ENCODE data around the gene PRDM2.

DNA sequence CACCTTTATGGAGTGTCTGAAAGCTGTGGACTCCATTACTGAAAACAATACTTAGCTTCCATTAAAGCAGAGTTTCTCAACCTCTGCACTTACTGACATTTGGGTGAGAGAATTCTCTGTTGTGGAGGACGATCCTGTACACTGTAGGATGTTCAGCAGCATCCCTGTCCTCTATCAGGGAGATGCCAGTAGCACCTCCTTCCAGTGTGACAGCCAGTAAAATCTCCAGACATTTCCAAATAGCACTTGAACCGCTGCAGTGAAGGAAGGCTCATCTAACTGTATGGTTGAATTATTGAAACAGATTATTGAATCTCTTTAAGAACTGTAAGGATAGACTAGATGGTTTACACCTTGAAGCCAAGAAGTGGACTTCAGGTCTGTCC lies 3.1 kb downstream of the PRDM2 start:
- TF ChIP-seq POLR2A (IDR thresholded peaks at IDR 0.05), result no peak
- TF ChIP-seq, protein P1, sequence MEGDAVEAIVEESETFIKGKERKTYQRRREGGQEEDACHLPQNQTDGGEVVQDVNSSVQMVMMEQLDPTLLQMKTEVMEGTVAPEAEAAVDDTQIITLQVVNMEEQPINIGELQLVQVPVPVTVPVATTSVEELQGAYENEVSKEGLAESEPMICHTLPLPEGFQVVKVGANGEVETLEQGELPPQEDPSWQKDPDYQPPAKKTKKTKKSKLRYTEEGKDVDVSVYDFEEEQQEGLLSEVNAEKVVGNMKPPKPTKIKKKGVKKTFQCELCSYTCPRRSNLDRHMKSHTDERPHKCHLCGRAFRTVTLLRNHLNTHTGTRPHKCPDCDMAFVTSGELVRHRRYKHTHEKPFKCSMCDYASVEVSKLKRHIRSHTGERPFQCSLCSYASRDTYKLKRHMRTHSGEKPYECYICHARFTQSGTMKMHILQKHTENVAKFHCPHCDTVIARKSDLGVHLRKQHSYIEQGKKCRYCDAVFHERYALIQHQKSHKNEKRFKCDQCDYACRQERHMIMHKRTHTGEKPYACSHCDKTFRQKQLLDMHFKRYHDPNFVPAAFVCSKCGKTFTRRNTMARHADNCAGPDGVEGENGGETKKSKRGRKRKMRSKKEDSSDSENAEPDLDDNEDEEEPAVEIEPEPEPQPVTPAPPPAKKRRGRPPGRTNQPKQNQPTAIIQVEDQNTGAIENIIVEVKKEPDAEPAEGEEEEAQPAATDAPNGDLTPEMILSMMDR (IDR thresholded peaks at IDR 0.05), result no peak

Data from suprapubic skin (tissue), 3 donors.